GM18520 (cell line): ENCODE data around the gene CTNS.

Experiments used
- ATAC-seq: cut with Tn5 transposase; IDR thresholded peaks from one replicate; pipeline ENCODE4 v1.9.1; 2021; ENCODE audit not compliant: unreplicated experiment

The CTNS gene

DNA sequence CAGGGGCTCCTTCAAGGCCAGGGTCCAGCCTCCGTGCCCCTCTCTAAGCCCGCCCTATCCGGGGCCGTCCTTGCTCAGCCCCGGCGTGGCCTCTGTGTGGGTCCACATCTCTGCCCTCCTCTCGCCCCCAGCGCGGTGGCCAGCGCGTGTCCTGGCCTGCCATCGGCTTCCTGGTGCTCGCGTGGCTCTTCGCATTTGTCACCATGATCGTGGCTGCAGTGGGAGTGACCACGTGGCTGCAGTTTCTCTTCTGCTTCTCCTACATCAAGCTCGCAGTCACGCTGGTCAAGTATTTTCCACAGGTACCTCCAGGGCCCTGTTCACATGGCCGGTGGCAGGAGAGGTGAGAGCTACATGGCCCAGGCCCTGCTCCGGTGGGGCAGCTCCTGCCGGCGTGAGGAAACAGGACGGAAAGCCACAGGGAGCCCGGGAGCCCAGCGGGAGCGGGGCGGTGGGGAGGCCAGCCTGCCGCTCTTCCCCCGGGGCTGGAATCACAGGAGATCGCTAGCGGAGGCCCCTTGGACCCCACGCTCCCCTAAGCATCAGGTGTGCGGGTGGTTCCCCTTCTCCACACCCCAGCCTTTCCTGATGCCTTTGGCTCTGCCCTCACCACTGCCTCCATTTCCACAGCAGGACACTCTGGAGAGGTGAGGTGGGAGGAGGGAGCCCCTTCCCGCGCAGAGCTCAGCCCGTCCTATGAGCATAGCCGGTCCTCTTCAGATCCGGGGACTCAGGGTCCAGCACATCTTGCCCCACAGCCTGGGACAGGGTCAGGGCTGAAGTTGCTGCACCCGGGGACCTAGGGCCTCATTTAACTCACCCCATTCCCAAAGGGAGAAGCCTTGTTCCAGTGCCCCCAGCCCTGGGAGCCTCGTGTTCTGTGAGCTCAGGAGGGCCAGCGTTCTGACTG is 21.6 kb downstream of the CTNS start:
- ATAC-seq: no peak

- no peak for ATAC-seq
Observed at GRCh38 chr17:3658784-3659449, 22.4 kb downstream of the CTNS start.

DNA sequence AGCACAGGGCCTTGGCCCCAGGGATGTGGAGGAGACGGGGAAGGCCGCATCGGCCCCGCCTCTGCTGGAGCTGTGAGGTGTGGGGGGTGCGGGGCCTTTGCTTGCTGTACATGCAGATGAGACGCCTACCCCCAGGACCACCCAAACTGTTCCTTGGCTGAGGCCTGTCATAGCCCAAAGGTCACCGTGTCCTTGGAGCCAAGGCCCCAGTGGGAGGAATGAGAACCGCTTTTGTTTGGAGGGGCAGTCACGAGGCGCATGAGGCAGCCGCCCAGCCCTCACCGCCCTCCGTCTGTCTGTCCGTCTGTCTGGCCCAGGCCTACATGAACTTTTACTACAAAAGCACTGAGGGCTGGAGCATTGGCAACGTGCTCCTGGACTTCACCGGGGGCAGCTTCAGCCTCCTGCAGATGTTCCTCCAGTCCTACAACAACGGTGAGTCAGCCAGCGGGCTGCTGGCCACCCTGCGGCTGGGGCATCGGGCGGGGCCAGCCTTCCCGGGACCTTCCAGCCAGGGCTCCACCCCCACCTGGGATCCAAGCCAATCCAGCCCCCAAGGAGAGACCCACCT is 23.1 kb downstream of the CTNS start:
- no peak for ATAC-seq

DNA sequence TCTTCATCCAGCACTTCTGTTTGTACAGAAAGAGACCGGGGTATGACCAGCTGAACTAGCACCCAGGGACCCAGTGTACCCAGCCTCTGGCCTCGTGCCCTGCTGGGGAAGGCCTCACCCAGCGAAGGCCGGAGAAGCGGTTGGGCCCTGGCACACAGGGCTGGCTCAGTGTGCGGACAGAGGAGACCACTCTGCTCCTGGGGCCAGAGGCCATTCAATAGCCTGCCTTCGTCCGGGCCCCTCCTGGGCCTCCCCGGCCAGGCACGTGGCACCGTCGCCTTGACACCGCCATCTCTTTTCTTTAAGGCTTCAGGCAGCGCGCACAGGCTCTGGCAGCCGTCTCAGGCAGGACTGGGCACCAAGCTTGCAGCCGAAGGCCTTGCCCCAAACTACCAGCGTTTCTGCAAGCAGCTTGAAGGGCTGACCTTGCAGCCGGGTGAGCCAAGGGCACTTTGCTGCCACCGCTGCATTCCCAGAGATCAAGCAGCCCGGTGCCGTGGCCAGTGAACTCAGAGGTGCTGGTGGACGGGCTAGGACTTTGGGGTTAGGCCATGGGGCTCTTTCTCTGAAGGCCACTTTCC is 23.8 kb downstream of the CTNS start:
- ATAC-seq: no peak

GRCh38 chr17:3663102-3664011 is 26.8 kb downstream of the CTNS start:
- no peak for ATAC-seq

GRCh38 chr17:3665834-3666233 is 29.3 kb downstream of the CTNS start:
- no peak for ATAC-seq

GRCh38 chr17:3666516-3666915 is 30.0 kb downstream of the CTNS start:
- ATAC-seq: no peak

DNA sequence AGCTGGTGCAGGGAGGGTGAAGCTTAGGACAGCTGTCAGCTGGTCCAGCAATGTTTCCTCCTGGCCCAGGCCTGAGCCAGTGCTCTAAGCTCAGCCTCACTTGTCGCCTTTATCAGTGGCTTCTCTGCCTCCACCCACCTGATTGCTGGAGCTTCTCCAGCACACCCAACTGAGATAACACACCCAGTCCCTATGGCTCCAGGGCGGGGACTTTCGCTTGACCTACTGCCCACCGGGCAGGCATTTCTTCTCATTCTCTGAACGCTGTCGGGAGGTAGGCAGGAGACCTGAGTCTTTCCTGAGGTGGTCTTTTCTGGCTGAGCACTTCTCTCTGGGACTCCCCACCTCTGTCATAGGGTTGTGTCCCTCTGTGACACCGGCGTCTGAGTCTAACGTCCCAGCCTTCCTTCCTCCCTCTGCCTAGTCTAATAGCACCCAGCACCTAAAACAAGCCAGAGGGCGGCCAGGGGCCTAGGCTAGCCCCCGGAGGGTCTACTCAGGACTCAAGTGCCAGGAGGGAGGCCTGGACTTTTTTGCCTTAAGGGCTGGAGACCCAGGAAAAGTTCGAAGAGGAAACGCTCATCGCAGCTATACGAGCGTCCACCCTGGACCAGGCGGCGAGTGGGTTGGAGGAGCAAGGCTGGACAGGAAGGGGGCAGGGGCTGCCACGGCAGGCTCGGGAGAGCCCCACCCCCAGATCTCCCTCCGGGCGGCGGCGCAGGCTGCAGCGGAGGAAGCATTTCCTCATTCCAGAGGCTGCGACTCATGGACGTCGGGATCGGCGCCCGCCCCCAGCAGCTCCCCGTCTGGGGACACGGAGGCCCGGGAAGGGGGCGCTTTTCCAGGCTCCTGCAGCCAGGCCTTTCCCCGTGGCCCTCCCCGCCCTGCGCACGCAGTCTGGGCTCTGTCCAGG is 31.1 kb downstream of the CTNS start:
- no peak for ATAC-seq

DNA sequence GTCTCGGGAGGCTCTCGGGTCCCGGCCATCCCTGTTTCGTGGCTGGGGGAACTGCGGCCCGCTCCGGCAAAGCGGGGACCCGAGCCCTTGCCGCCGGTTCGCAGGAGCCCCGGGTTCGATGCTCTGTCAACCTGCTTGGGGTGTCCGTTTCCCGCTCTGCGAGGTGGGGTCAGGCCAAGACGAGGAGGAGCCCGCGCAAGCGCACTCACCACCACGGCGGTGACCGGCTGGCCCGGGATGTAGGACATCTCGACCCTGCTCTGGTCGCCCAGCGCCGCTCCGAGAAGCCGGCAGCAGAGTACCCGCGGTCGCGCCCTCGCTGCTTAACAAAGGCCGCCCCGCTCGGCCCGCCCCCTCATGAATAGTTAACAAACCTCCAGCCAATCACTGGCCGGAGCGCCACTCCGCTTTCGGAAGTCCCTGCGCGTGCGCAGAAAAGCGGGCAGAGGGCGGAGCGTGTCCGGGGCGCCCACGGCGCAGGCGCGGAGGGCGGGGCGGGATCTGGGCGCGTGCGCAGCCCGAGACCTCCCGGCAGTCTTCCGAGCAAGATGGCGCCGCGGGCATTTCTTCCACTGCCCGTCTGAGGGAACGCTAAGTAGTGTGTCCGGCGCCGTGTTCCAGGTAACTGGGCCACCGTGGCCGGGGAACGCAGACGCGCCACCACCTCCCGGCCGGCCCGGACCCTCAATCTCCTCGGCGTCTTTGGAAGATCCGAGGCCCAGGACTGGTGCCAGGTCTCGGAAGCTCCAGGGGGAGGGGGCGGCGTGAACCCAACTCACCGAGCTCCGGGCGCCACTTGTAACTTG is 31.9 kb downstream of the CTNS start, which contains the start of the genes EMC6 and TAX1BP3:
TSS of gene EMC6 (plus strand) at position 534 of the 806 bp plus-strand sequence. CDS start 335 bp downstream, outside the sequence.
TSS of gene TAX1BP3 (minus strand) at position 300 of the 806 bp plus-strand sequence. CDS start at position 248, 52 bp downstream.
- ATAC-seq: peak; percentile 91

DNA sequence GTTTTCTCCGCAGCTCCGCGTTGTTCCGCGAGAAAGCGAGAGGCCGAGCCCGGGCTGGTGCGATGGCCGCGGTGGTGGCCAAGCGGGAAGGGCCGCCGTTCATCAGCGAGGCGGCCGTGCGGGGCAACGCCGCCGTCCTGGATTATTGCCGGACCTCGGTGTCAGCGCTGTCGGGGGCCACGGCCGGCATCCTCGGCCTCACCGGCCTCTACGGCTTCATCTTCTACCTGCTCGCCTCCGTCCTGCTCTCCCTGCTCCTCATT is 32.5 kb downstream of the CTNS start:
- no peak for ATAC-seq

GRCh38 chr17:3669548-3669947 is 33.0 kb downstream of the CTNS start:
- no peak for ATAC-seq

DNA sequence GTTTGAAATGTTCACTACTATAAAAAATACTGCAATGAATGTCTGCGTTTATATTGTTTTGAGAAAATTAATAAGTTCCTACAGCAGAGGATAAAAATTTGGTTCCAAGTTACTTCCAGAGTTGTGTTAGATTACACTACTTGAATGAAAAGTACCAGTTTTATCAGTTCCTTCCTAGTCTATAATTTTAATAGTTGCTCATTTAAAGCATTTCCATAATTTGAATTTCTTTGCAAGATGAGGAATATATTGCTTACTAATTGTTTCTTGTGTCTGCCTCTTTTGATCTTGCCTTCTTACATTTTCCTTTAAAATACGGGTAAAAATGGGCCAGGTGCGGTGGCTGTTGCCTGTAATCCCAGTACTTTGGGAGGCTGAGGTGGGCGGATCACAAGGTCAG is 36.0 kb downstream of the CTNS start:
- ATAC-seq: no peak

GRCh38 chr17:3675886-3676285 is 39.3 kb downstream of the CTNS start:
- no peak for ATAC-seq

- ATAC-seq: no peak
Observed at GRCh38 chr17:3678095-3678820, 41.7 kb downstream of the CTNS start.

DNA sequence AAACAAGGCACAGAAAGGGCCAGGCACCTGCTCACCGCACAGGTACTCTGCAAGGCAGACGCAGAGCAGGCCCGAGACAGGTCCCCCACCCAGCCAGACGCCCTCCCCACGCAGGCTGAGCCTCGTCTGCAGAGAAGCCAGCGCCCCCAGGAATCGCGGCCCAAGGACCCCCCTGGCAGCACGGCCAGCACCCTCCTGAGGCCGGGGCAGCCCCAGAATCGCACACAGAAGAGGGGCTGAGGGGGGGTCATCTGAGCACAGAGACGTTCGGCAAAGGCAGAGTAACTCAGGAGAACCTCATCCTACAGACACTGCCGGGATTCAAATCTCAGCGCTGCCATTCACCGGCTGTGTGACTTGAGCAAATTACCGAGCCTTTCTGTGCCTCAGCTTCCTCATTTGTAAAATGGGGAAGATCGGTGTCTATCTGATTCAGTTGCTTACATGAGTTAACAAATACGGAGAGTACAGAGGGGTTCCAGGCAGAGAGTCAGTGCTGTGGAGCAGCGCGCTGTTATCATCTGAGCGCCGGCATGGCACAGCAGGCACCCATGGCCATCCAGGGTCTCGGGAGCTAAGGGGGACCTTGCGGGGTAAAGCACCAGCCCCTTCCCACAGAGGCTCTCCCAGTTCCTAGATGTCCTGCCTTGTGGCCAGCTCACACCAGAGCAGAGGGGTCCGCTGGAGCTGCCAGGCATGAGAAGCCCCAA is 42.4 kb downstream of the CTNS start:
- no peak for ATAC-seq

DNA sequence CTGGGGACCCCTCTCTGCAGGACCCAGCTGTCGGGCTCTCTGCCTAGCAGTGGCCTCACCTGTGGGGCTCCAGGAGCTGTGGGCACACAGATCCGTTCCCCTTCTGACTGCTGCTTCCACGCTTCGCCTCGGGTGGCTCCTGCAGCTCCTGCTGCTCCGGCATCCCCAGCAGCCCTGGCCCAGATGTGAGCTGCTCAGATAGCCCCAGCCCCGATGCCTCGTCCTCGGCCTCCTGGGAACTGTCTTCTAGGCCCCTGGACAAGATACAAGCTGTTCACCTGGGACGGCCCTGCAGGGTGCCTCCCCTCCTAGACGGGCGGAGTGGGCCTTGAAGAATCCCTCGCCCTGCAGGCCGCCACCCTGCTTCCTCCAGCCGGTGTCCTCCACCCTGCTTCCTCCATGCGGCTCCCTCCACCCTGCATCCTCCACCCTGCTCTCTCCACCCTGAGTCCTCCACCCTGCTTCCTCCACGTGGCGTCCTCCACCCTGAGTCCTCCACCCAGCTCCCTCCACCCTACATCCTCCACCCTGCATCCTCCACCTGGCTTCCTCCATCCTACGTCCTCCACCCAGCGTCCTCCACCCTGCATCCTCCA is 43.1 kb downstream of the CTNS start:
- ATAC-seq: no peak

- ATAC-seq: no peak
Observed at GRCh38 chr17:3681057-3681456, 44.5 kb downstream of the CTNS start.
